Measurements from ENCODE around the gene IDS.

DNA sequence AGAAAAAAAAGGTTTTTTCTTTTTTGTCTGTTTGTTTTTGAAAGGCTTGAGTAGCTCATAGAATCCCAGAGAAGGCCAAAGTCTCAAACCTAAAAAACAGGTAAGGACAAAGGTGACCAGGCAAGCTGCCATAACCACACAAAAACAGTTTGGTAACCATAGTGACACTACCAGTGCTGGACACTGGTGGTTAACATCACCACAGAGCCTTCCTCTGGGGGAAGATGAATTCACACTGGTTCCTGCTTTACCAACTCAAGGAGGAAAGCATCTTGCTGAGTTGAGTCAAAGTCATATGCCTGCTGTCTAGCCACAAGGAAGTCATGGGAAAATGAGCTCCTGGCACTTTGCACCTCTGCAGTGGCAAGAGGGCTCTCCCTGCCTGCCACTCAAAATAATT, 32.5 kb downstream of the IDS start:
- TF ChIP-seq, protein P1, sequence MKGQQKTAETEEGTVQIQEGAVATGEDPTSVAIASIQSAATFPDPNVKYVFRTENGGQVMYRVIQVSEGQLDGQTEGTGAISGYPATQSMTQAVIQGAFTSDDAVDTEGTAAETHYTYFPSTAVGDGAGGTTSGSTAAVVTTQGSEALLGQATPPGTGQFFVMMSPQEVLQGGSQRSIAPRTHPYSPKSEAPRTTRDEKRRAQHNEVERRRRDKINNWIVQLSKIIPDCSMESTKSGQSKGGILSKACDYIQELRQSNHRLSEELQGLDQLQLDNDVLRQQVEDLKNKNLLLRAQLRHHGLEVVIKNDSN (IDR thresholded peaks at IDR 0.05; ENCODE audit: borderline replicate concordance, low read depth), result no peak
- TF ChIP-seq CHD2 (IDR thresholded peaks at IDR 0.05; ENCODE audit: low read length, partially characterized antibody) (no peak), TAF1 (IDR thresholded peaks at IDR 0.05; ENCODE audit: borderline replicate concordance, low read depth, low read length) (no peak)
- TF ChIP-seq, protein P2, sequence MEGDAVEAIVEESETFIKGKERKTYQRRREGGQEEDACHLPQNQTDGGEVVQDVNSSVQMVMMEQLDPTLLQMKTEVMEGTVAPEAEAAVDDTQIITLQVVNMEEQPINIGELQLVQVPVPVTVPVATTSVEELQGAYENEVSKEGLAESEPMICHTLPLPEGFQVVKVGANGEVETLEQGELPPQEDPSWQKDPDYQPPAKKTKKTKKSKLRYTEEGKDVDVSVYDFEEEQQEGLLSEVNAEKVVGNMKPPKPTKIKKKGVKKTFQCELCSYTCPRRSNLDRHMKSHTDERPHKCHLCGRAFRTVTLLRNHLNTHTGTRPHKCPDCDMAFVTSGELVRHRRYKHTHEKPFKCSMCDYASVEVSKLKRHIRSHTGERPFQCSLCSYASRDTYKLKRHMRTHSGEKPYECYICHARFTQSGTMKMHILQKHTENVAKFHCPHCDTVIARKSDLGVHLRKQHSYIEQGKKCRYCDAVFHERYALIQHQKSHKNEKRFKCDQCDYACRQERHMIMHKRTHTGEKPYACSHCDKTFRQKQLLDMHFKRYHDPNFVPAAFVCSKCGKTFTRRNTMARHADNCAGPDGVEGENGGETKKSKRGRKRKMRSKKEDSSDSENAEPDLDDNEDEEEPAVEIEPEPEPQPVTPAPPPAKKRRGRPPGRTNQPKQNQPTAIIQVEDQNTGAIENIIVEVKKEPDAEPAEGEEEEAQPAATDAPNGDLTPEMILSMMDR (IDR thresholded peaks at IDR 0.05), result no peak

Measured in SK-N-SH (cell line).